Left ventricle myocardium inferior (tissue), 1 donor: ENCODE measurements around the gene SELL. TPM values are rescaled to one million over a fixed set of nuclear protein-coding genes. Genes with fewer than 3 reads are reported as not detected.
"Not testable (repeated sequence)": the region's sequence is repeated elsewhere in the genome, so short reads cannot be mapped to it uniquely, and the experiment has no call there.

Source experiments
- DNase-seq: peaks from one replicate; pipeline ENCODE4 v3.0.0-alpha.2; 2020
- H3K27ac ChIP-seq: fragments of 200-600 bp; replicated peaks from 2 replicates; pipeline ENCODE4 v1.8.0; 2021
- H3K27me3 ChIP-seq: fragments of 200-600 bp; 2 replicates; pipeline ENCODE4 v1.8.0; 2021; ENCODE audit warnings: low read depth
- H3K36me3 ChIP-seq: fragments of 200-600 bp; 2 replicates; pipeline ENCODE4 v1.8.0; 2021
- H3K4me1 ChIP-seq: fragments of 200-600 bp; 2 replicates; pipeline ENCODE4 v1.8.0; 2021
- H3K4me3 ChIP-seq: fragments of 200-600 bp; 2 replicates; pipeline ENCODE4 v1.8.0; 2021; ENCODE audit warnings: mild to moderate bottlenecking, moderate library complexity
- H3K9me3 ChIP-seq: fragments of 200-600 bp; replicated peaks from 2 replicates; pipeline ENCODE4 v1.8.0; 2021
- CTCF ChIP-seq: fragments of 200-600 bp; IDR thresholded peaks from 2 replicates; pipeline ENCODE4 v1.8.0; 2021; ENCODE audit warnings: antibody characterized with exemption, mild to moderate bottlenecking, borderline replicate concordance
- intact Hi-C: fragments of 100-400 bp; cut with micrococcal nuclease; formaldehyde crosslinking; loops from one replicate; pipeline ENCODE4 v1.11.0; 2022
- total RNA-seq: library from RNA; stranded (reverse); fragmentation: NEBNext Ultra II Directional; extraction: Animal tissue kit (Norgen Biotek cat#: 25700); gene quantifications from one replicate; pipeline ENCODE4 v1.2.1, GENCODE V29; 2021
- donor health status: DM: no; HTN: yes; CAD: no; lungs with severe emphysema.

Gene SELL
- total RNA-seq, 1 donor from 2014 or later: 1.2 TPM

DNA sequence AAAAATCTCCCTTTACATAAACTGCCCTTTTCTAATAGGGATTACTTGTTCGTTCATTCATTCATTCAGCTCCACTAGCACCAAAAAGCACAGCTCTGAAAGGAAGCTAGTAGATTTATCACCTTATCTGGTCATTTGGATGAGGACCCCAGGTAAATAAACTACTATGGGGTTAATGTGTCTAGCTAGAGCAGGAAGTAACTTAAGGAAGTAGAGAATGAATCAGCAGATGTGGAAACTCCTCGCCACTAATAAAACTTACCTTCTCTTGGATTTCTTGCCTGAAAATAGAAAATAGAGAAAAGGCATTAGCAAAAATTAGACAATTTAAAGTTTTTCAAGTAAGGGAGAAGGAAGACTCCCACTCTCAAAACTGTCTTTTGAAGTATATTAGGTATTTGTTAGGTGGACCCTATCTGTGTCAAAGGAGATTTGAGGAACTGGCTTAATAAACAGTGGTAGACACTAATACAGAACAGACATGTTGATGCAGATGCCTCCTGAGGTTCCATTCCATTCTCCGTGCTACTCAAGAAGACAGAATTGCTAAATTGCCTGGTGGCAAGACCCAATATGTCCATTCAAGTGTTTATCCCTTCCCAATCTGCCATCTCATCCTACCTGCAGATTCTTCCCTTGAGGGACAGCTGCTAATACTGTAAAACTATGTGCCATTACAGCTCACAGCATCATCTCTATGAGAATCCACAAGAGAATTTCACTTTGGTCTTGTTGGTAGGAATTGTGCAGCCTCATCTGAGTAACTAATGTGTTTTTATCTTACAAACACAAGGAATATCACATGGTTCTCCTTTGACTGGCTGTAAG lies 14.9 kb downstream of the SELL start:
- no peak overlapping the region for H3K4me3 ChIP-seq
- H3K36me3 ChIP-seq: no peaks in the 10 kb centered on the region
- no peaks in the 10 kb centered on the region for H3K4me1 ChIP-seq
- TF ChIP-seq CTCF: no peak
- H3K27ac ChIP-seq: no peak overlapping the region
- DNase-seq: no peak
- peaks cover 22% of the 10 kb centered on the region for H3K27me3 ChIP-seq
- intact Hi-C loops: no loop called here
- no peaks in the 10 kb centered on the region for H3K9me3 ChIP-seq

- Histone ChIP-seq H3K27me3 (peaks cover 17% of the 10 kb centered on the region), H3K27ac (no peak overlapping the region), H3K4me1 (no peaks in the 10 kb centered on the region), H3K4me3 (no peak overlapping the region), H3K36me3 (no peaks in the 10 kb centered on the region), H3K9me3 (no peaks in the 10 kb centered on the region)
- intact Hi-C loops: no loop called here
- TF ChIP-seq CTCF: no peak
- no peak for DNase-seq
Measured at GRCh38 chr1:169694304-169695075, 16.9 kb downstream of the SELL start.

DNA sequence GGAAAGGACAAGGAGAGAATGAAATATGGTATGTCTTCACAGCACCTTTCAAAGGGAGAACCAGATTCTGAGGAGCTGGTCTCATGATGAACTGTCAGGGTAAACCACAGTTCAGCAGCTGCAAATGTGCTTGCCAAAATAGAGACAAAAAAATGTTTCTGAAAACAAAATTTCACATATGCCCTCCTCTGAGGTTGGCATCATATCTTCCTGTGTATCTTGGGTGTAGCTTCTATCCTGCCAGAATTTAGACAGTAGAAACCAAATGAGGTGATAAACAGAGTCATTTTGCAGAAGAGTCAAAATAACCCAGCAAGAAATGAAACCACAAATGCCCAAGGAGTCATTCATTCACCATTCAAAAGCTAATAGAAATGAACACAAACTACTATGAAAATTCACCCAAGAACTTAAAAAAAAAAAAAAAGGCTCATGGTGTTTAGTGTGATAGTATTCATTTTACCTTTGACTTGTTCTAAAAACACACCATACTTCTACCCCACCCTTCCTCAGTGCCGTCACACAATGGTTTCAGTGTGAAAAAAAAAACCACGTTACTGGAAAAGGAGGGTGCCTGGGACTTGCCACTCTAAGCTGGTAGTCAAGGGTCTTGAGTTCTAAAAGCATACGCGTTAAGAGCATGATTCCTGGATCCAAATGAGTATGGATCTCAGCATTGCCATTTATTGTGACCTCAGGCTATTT lies 18.5 kb downstream of the SELL start:
- DNase-seq: no peak
- Histone ChIP-seq H3K4me3 (no peak overlapping the region), H3K27me3 (peaks cover 9% of the 10 kb centered on the region), H3K4me1 (no peaks in the 10 kb centered on the region), H3K36me3 (no peaks in the 10 kb centered on the region), H3K9me3 (no peaks in the 10 kb centered on the region), H3K27ac (no peak overlapping the region)
- TF ChIP-seq CTCF: no peak
- intact Hi-C loops: no loop called here

DNA sequence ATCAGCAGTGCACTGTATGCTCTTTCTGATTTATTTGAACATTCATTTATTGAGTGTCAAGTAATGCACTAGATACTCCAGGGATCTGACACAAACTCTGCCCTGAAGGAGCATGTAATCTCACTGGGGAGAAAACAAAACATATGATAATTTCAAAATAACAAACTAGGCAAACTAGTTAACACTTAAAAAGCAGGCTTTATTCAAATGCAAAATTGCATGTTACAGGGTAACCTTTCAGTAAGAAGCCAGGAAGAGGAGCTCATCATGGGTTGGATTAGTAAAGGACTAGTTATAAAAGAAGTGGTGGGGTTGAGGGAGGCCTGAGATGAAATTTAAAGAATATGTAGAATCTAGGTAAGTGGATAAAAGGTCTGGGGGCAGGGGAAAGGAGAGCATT lies 20.9 kb downstream of the SELL start:
- no peaks in the 10 kb centered on the region for H3K36me3 ChIP-seq
- H3K4me1 ChIP-seq: no peaks in the 10 kb centered on the region
- H3K9me3 ChIP-seq: no peaks in the 10 kb centered on the region
- TF ChIP-seq CTCF: no peak
- intact Hi-C loops: no loop called here
- H3K4me3 ChIP-seq: no peak overlapping the region
- no peak for DNase-seq
- H3K27me3 ChIP-seq: peaks cover 5% of the 10 kb centered on the region
- no peak overlapping the region for H3K27ac ChIP-seq

DNA sequence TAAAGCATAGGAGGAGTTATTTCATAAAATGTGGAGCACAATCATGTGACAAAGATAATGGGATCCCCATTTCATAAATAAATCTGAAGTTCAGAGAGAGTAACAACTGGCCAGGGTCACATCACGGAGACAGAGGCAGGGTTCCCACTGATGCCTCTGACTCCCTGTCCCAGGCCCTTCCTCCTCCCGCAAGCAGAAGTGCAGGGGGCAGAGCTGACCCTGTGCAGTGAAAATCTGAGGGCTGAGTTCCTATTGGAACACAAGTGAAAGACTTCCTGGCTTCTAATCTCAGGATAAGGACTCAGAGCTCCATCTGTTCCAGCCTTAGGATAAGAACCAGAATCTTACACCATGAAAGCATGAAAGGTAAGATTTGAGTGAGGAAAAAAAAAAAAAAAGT lies 22.0 kb downstream of the SELL start:
- no peaks in the 10 kb centered on the region for H3K36me3 ChIP-seq
- intact Hi-C loops: no loop called here
- H3K4me3 ChIP-seq: no peak overlapping the region
- H3K9me3 ChIP-seq: no peaks in the 10 kb centered on the region
- no peak overlapping the region for H3K27ac ChIP-seq
- peaks cover 13% of the 10 kb centered on the region for H3K27me3 ChIP-seq
- DNase-seq: no peak
- H3K4me1 ChIP-seq: no peaks in the 10 kb centered on the region
- no peak for TF ChIP-seq CTCF

DNA sequence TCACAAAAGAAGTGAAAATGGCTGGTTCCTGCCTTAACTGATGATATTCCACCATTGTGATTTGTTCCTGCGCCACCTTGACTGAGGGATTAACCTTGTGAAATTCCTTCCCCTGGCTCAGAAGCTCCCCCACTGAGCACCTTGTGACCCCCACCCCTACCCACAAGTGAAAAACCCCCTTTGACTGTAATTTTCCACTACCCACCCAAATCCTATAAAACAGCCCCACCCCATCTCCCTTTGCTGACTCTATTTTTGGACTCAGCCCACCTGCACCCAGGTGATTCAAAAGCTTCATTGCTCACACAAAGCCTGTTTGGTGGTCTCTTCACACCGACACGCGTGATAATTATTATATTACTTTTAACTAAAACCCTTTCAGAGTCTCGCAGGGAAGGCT lies 23.0 kb downstream of the SELL start:
- H3K4me1 ChIP-seq, H3K4me3 ChIP-seq, H3K27ac ChIP-seq, H3K36me3 ChIP-seq, DNase-seq, intact Hi-C loops, H3K9me3 ChIP-seq: not testable (repeated sequence)
- H3K27me3 ChIP-seq: peaks cover 22% of the 10 kb centered on the region
